Measurements from ENCODE around the gene TCF12. TPM values are rescaled to one million over a fixed set of nuclear protein-coding genes. Genes with fewer than 3 reads are reported as not detected.

TCF12 gene
- total and polyA plus RNA-seq, 2 donors (not counting 3 experiments of a cell fraction or from before 2014, with no cell fraction given): 72.1 to 133 TPM

DNA sequence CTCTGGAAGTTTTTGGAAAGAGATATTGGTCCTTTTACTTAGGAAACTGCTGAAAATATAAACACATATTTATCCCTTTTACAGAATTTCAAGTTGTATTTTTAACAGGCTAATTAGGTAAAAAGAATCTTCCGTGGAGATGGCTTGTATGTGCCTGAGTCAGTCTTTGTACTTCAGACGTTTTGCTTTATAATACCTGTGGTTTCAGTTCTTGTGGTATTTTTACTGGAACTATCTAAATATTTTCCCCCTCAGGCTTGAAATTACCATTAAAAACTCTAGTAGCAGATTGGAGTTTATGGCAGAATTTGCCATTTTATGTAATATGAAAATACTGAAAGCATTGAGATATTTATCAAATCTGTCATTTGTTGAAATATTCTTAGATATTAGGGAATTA, 306.2 kb downstream of the TCF12 start:
- Histone ChIP-seq H3K4me1 (ENCODE audit: control insufficient read depth, extremely low read depth, insufficient read depth, low read length) (no peaks in the 10 kb centered on the region), H3K9me1 (replicated peaks; ENCODE audit: control insufficient read depth, extremely low read depth, insufficient read depth, low read length) (no peaks in the 10 kb centered on the region), H3K9ac (replicated peaks; ENCODE audit: extremely low read depth, insufficient read depth, low read length) (no peak overlapping the region), H3K27ac (ENCODE audit: insufficient read depth, low read depth, low read length) (no peak overlapping the region), H3K36me3 (ENCODE audit: control insufficient read depth in 2 of 2, extremely low read depth in 1 of 2, insufficient read depth in 2 of 2, low read length in 2 of 2) (no peaks in the 10 kb centered on the region), H3K27me3 (ENCODE audit: control insufficient read depth in 2 of 2, insufficient read depth in 2 of 2, low read length in 2 of 2) (no peaks in the 10 kb centered on the region), H3K4me3 (replicated peaks in 1 of 3; ENCODE audit: insufficient read depth in 1 of 3, low read depth in 1 of 3, low read length in 3 of 3) (no peak overlapping the region), H2AFZ (ENCODE audit: low read depth, low read length) (no peak overlapping the region), H3K4me2 (ENCODE audit: insufficient read depth, low read length) (no peak overlapping the region), H3K9me3 (replicated peaks; ENCODE audit: control insufficient read depth, insufficient read depth, low read length) (no peaks in the 10 kb centered on the region), H3K79me2 (ENCODE audit: control insufficient read depth, insufficient read depth, low read length) (peaks cover 16% of the 10 kb centered on the region), H4K20me1 (replicated peaks; ENCODE audit: control insufficient read depth, extremely low read depth, insufficient read depth, low read length) (no peaks in the 10 kb centered on the region)
- ChIA-PET CTCF (no interaction called here), POLR2A (no interaction called here)
- intact Hi-C loops (cut with micrococcal nuclease) (no loop called here), dilution Hi-C loops (cut with MboI; ENCODE audit: extremely low pct_ligation_motif_present, low sequenced_read_pairs) (no loop called here)
- BruUV-seq (replicated peaks): no TSS peak
- TF ChIP-seq JUN (IDR thresholded peaks at IDR 0.05; ENCODE audit: borderline replicate concordance, insufficient read depth, insufficient read length, low read depth) (no peak), POLR2A (IDR thresholded peaks at IDR 0.05; ENCODE audit: low read depth, low read length) (no peak)
- TF ChIP-seq, protein P1, sequence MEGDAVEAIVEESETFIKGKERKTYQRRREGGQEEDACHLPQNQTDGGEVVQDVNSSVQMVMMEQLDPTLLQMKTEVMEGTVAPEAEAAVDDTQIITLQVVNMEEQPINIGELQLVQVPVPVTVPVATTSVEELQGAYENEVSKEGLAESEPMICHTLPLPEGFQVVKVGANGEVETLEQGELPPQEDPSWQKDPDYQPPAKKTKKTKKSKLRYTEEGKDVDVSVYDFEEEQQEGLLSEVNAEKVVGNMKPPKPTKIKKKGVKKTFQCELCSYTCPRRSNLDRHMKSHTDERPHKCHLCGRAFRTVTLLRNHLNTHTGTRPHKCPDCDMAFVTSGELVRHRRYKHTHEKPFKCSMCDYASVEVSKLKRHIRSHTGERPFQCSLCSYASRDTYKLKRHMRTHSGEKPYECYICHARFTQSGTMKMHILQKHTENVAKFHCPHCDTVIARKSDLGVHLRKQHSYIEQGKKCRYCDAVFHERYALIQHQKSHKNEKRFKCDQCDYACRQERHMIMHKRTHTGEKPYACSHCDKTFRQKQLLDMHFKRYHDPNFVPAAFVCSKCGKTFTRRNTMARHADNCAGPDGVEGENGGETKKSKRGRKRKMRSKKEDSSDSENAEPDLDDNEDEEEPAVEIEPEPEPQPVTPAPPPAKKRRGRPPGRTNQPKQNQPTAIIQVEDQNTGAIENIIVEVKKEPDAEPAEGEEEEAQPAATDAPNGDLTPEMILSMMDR (IDR thresholded peaks at IDR 0.05; ENCODE audit: extremely low read depth in 1 of 2, insufficient read depth in 1 of 2, low read depth in 1 of 2, low read length in 2 of 2): no peak
- TF ChIP-seq, protein P2, sequence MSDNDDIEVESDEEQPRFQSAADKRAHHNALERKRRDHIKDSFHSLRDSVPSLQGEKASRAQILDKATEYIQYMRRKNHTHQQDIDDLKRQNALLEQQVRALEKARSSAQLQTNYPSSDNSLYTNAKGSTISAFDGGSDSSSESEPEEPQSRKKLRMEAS (IDR thresholded peaks at IDR 0.05; ENCODE audit: insufficient read depth, insufficient read length): no peak
- DNase-seq (ENCODE audit: low read depth, low spot score) (no peak), FAIRE-seq (no peak)

DNA sequence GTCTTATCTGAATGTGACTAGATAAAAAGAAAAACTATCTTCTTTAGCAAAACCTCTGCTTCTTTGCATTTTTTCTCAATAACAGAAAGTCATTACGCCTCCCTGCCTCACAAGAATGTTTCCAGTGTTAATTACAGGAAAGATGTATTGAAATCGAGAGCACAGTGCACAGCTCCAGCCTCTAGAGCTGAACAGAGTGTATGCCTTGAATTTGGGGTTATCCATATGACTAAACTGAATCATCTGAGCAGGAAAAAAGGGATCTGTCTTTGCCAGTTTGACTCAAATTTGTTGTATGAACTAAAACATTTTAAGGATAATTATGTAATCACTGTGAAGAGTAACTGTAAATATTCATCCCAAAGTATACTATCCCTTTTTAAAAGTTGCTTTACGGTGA, 308.7 kb downstream of the TCF12 start:
- no peak overlapping the region for H3K4me2 ChIP-seq (ENCODE audit: insufficient read depth, low read length)
- DNase-seq (ENCODE audit: low read depth, low spot score) (no peak), FAIRE-seq (no peak)
- H3K4me3 ChIP-seq (replicated peaks in 1 of 3; ENCODE audit: insufficient read depth in 1 of 3, low read depth in 1 of 3, low read length in 3 of 3): no peak overlapping the region
- no peaks in the 10 kb centered on the region for H3K9me1 ChIP-seq (replicated peaks; ENCODE audit: control insufficient read depth, extremely low read depth, insufficient read depth, low read length)
- H3K9me3 ChIP-seq (replicated peaks; ENCODE audit: control insufficient read depth, insufficient read depth, low read length): no peaks in the 10 kb centered on the region
- no peak for TF ChIP-seq POLR2A (IDR thresholded peaks at IDR 0.05; ENCODE audit: low read depth, low read length)
- TF ChIP-seq, protein P2 (IDR thresholded peaks at IDR 0.05; ENCODE audit: insufficient read depth, insufficient read length): no peak
- TF ChIP-seq MYC (IDR thresholded peaks at IDR 0.05; ENCODE audit: low read depth, low read length): no peak
- no peak for TF ChIP-seq FOS (IDR thresholded peaks at IDR 0.05; ENCODE audit: borderline replicate concordance, insufficient read depth, low read length)
- TF ChIP-seq JUN (IDR thresholded peaks at IDR 0.05; ENCODE audit: borderline replicate concordance, insufficient read depth, insufficient read length, low read depth): no peak
- TF ChIP-seq GATA2 (IDR thresholded peaks at IDR 0.05; ENCODE audit: insufficient read depth, insufficient read length, low read depth, low read length): no peak
- no peak for TF ChIP-seq EZH2 (IDR thresholded peaks at IDR 0.05; ENCODE audit: borderline replicate concordance, low read depth, low read length, severe bottlenecking)
- TF ChIP-seq POLR2AphosphoS5 (IDR thresholded peaks at IDR 0.05; ENCODE audit: insufficient read depth, low read depth, low read length): no peak
- TF ChIP-seq, protein P1 (IDR thresholded peaks at IDR 0.05; ENCODE audit: extremely low read depth in 1 of 2, insufficient read depth in 1 of 2, low read depth in 1 of 2, low read length in 2 of 2): no peak
- H3K27me3 ChIP-seq (ENCODE audit: control insufficient read depth in 2 of 2, insufficient read depth in 2 of 2, low read length in 2 of 2): no peaks in the 10 kb centered on the region
- CTCF ChIA-PET: no interaction called here
- intact Hi-C loops (cut with micrococcal nuclease) (no loop called here), dilution Hi-C loops (cut with MboI; ENCODE audit: extremely low pct_ligation_motif_present, low sequenced_read_pairs) (no loop called here)
- peaks cover 12% of the 10 kb centered on the region for H3K79me2 ChIP-seq (ENCODE audit: control insufficient read depth, insufficient read depth, low read length)
- no peaks in the 10 kb centered on the region for H4K20me1 ChIP-seq (replicated peaks; ENCODE audit: control insufficient read depth, extremely low read depth, insufficient read depth, low read length)
- BruUV-seq (replicated peaks): no TSS peak
- no peak overlapping the region for H2AFZ ChIP-seq (ENCODE audit: low read depth, low read length)
- H3K36me3 ChIP-seq (ENCODE audit: control insufficient read depth in 2 of 2, extremely low read depth in 1 of 2, insufficient read depth in 2 of 2, low read length in 2 of 2): no peaks in the 10 kb centered on the region
- H3K27ac ChIP-seq (ENCODE audit: insufficient read depth, low read depth, low read length): no peak overlapping the region
- no peak overlapping the region for H3K9ac ChIP-seq (replicated peaks; ENCODE audit: extremely low read depth, insufficient read depth, low read length)
- no peaks in the 10 kb centered on the region for H3K4me1 ChIP-seq (ENCODE audit: control insufficient read depth, extremely low read depth, insufficient read depth, low read length)
- POLR2A ChIA-PET: no interaction called here
